Left renal pelvis (tissue), 4 donors: Measurements from ENCODE around the gene CCDC91. TPM values are rescaled to one million over a fixed set of nuclear protein-coding genes. Genes with fewer than 3 reads are reported as not detected.

Source experiments
- DNase-seq, 4 donors: peaks; one replicate each; pipeline ENCODE4 v3.0.0-alpha.2; 2013; ENCODE audit warnings: low read depth in 4 of 4, low spot score in 3 of 4
- polyA plus RNA-seq, 4 donors: library from polyadenylated mRNA; unstranded; fragments of 120-200 nt; gene quantifications; one replicate each; pipeline ENCODE4 v1.2.1, GENCODE V29; 2013; ENCODE audit not compliant: insufficient read length in 4 of 4

The CCDC91 gene
- polyA plus RNA-seq, 4 donors, result 22.0 to 35.7 (median 27.5) TPM

- DNase-seq, result peak; percentile 33 to 51 (median 44)
Measured at GRCh38 chr12:28569698-28570411, 379.6 kb downstream of the CCDC91 start.

DNA sequence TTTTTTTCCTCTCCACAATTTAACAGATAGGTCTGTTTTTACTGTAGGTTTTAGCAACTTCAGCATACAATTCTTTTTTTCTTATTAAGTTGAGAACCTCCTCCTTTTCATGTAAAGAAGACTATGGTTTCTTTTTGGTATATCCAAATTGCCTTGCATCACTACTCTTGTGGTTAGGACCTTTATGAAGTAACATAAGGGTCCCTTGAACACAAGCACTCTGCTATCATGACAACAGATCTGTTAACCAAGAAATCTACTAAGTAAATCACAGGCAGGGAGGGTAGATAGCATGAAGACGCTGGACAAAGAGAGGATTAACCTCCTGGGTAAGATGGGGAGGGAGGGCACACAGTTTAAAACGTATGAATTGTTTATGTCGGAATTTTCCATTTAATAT lies 380.6 kb downstream of the CCDC91 start:
- no peak for DNase-seq

DNA sequence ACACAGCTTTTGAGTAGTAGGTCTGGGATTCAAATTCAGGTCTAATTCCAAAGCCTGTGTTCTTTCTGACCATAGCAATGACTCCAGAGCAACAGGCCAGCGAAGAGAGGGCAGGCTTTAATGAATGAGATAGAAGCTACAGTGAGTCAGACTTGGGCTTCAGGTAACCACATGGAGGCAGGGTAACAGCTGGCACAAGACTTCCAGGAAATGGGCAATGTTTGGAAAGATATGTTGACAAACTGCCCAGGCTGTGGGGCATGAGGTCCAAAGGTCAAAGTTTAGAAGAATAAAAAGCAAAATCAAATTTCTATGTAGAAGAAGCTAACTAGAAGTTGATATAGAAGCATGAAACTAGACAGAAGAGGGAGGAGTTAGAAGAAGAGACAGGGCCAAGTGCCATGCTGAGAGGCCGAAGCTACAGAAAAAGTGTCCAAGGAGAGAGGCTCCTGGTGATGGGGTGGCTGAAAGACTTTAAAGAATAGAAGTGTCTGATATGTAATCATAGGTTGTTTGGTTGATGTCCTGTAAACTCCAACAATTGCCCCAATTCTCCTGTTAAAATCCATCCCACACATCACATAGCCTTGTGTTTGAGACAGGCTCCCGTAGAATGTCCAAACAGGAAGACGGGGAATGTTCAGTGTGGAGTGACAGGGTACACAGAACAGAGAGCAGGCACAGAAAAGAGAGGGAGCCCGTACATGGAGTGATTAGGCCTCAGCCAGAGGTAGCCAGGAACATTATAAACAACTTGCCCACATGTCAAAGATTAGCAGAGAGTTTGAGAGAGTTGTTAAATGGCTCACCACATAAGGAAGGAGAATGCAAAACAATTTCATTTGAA lies 384.7 kb downstream of the CCDC91 start:
- no peak for DNase-seq

DNA sequence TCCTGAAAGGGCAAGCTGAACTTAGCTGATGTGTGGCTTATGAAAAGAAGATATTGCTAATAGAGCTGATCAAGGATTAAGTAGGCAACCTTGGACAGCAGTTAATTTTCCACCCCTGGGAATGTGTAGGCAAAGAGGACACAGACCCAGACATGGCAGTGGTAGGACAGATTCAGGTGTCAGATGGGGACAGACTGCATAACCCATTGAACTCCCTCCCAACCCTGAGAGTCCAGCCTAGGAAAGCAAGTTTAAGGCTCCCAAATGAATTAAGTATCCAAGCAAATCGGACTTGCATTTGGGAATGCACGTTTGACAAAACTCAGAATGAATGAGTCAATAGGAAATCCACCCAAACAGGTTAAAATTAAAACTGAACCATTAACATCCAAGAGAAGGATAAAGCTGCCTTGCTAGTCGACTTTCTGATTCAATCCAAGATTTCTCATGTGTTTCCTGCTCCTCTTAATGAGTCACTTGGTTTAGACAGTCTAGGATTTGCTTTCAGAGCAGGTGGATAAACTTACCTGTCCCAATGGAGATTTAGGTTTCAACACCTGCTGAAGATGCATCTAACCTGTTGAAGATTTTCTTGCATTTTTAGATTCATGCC lies 385.4 kb downstream of the CCDC91 start:
- DNase-seq, result no peak

- no peak for DNase-seq
Measured at GRCh38 chr12:28578361-28578760, 388.1 kb downstream of the CCDC91 start.

- DNase-seq, result no peak
Measured at GRCh38 chr12:28578833-28579252, 388.6 kb downstream of the CCDC91 start.

DNA sequence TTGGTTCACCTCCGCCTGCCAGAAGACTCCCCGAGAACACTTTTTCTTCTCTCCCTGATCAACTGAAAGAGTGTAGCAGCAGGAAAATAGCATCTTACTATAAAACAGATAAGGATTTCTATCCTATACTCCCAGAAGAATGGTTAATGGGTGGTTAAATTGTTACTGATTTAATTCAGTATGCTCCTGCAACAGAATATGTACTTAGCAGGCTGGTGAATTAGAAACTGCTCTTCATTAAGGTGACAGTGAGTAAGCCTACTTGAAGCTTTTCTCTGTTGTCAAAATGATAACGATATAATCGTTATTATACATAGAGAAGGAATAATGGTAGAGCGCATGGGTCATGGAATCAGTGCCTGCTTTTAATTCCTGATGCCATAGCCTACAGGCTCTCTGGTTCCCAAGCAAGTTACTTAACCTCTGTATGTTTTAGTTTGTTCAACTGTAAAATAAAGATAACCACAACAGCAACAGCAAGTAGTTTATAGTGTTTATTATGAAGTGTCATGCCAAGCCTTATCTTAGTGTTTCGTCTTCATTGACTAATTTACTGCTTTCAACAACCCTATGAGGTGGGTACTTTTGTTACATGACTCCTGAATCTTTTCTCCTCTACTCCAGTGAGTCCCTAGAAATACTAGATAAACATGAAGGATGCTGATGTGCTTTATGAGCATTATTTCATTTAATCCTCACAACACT lies 392.6 kb downstream of the CCDC91 start:
- no peak for DNase-seq

DNA sequence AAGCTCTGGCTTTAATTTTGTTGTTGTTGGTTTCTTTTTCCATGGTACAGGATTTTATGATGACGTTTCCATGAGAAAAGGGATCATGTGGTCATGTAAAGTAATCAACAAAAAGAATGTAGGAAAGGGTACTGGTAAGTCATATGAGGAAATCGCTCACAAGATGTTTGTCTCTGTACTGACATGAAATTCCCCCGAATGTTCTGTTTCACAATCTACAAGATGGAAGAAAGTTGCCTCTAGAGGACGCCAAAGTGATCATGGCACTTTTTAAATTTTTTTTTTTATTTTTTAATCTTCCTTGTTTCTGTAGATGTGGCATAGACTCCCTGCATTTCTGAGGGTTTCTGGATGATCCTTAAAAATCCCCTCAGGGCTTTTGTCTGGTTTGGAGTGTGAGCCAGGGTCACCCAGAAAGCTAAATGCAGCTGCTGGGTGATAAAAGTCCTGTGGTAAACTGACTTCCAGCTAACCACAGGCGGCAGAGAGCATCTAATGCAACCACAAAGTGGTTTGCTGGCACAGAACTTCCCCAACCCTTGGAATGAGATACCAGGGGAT lies 393.5 kb downstream of the CCDC91 start:
- no peak for DNase-seq

DNA sequence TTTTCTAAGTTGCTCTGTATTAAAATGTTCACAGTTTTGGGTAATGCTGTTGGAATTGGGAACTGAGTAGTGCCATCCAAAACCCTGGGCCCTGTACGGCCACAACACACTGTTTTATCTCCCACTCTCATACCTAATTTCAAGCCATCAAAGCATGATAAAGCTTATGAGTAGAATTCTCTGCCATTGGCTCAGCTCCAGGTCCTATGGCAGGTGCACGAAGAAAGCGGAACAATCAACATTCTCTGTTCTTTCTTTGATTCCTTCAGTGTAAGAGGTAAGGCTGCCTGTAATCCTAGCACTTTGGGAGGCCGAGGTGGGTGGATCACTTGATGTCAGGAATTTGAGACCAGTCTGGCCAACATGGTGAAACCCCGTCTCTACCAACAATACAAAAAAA lies 394.9 kb downstream of the CCDC91 start:
- no peak for DNase-seq

GRCh38 chr12:28586481-28586880 lies 396.2 kb downstream of the CCDC91 start:
- DNase-seq, result no peak

GRCh38 chr12:28591831-28592230 lies 401.6 kb downstream of the CCDC91 start:
- no peak for DNase-seq

Other genes with a start within 250 kb of the CCDC91 start
- gene PTHLH, start 217.7 kb upstream of the CCDC91 start, polyA plus RNA-seq, result 1 to 10 TPM in 3 of 4 donors, under 1 TPM in 1; 0.84 to 2.5 (median 1.5) TPM